GM19455 (cell line): ENCODE results near the gene SLC15A4.
"Not testable (repeated sequence)": the region's sequence is repeated elsewhere in the genome, so short reads cannot be mapped to it uniquely, and the experiment has no call there.

Experiments
- ATAC-seq: cut with Tn5 transposase; IDR thresholded peaks from one replicate; pipeline ENCODE4 v1.9.1; 2021; ENCODE audit not compliant: unreplicated experiment

Gene SLC15A4

GRCh38 chr12:128823916-128824839 lies at the start of gene SLC15A4:
TSS of gene SLC15A4 (minus strand) at chr12:128823958. CDS start at chr12:128823943, 15 bp downstream.
- ATAC-seq = peak; percentile 67

- no peak for ATAC-seq
These were observed 48.5 kb upstream of the SLC15A4 start for GRCh38 chr12:128872303-128872702.

DNA sequence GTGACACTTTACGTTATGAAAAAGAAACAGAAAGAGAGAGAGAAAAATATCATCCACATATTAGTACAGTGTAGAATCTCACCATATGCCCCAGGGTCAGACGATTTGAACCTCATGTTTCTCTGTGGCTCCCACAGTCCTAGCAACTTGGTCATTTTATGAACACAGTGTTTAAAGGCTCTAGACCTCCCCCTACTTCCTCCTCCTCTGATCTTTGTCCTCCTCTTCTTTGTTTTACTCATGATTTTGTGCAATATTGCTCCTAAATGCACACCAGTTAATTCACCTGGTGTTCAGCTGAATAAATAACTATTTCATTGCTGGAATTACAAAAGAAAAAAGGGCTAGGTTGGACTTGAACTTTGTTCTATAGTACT lies 47.7 kb upstream of the SLC15A4 start:
- no peak for ATAC-seq

DNA sequence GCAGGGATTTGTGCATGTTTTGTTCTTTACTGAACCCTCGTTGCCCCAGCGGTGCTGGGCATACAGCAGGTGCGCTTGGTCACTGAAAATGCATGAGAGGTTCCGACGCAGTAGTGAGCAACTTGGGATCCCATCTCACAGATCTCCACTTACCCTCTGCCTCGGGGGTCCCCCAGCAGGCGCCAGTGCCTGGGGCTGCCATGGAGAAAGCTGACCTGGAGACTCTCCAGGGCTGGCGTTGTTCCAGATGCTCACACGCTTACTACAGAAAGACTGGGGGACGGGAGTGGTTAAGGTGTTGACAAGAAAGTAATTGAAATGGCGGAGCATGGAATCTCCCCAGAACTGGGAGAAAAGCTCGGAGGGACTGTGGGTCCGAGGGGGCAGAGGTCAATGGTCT lies 43.7 kb upstream of the SLC15A4 start:
- ATAC-seq = no peak

DNA sequence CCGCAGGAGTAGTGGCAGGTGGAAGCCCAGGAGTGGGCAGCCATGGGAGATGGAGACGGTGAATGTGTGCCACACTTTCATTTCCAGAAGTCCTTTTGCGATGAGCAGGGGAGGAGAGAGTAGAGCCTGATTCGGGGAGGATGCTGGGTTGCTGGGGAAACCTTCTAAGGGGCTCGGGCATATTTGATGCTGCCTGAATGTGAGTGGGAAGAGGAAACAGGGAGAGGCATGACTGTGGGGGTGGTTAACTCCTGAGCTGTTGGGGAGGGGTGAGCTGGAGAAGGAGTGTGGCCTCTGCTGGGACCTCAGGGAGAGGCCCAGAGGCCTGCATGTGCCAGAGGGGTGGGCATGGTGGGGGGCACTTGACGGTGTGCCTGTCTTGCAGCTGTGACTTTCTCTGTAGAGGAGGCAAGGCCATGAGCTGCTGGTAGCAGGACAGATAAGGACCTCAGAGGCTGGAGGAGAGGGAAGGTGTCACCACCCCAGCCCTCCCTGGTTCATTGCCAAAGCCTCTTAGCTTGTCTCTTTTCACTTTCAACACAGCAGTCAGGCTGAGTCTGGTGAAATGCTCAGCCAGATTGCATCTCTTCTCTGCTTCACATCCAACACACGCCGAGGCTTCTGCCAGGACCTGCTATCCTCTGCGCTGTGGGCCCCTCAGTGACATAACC lies 40.9 kb upstream of the SLC15A4 start:
- ATAC-seq = no peak

DNA sequence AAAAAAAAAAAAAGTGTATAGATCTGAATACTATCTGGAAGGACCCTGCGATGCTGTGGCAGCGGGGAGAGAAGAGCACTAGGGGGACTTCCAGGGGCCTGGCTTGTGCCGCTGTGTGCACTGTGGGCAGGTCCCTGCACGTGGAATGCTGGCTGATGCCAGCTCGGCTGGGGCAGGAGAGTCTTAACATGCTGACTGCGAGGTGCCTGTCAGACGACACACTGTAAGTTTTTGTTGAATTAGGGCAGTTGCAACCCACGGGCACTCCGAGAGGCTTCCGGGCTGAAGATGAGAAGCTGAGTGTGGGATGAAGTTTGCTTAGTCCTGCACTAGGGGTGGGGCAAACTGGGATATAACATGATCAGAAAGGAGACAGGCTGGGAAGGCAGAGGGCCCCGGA lies 40.2 kb upstream of the SLC15A4 start:
- ATAC-seq = no peak

DNA sequence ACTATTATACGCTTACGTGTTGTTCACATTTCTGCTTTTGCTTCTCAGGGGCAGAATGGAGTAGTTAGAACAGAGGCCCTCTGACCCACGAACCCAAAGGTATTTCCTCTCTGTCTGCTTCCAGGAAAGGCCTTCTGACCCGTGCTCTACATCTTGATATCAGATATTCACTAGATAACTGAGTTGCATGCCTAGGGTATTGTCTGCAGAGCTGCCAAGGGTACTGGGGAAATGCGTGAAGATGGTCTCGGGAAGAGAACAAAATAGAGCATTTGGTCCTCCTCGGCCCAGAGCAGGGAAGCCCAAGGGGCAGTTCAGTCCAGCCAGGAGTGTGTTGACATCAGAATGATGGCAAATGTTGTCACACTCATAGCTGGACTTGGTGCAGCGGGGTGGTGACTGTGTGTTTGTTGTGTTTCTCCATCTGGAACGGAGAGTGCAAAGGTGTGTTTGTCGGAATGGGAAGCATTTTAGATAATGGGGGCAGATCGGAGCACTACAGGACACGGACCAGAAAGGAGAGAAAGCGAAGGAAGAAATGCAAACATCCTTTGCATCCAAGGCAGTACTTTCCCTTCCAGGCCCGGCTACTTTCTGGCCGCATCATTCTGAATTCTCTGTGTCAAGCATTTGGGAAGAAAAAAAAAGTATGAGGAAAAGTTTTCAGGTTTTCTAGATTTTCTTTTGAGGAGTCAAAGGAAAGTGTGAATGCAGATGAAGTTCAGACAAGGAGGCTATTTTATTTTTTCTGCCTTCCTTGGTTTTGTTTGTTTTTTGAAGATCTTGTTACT lies 37.7 kb upstream of the SLC15A4 start:
- ATAC-seq = no peak

GRCh38 chr12:128859311-128859710 lies 35.6 kb upstream of the SLC15A4 start:
- ATAC-seq = no peak

DNA sequence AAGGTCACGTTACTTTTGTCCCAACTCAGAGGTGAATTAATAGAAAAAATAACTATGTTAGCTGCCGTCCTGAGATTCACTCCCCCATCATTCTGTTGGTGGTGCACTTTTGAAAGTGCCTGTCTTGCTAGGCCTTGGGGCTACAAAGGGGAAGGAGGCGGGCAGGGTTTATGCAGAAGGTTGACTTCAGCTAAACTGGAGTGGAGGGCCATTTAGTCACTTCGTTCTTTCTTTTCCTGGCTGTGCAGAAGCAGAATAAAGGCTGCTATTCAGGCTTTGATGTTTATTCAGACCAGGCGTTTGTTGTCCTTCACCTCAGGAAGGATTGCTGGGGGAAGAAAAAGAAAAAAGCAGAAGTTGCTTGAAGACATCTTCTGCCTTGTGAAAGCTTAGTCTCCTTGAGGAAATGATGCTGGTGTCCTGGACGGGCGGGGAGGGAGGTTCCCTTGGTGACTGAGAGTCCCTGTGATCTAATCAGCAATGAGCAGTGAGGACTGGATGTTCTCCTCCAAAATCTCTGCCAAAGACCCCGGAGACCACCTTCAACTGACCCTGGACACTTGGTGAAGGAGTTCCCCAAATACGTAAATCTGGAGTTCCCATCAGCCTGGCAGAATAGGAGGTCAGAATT lies 33.5 kb upstream of the SLC15A4 start:
- ATAC-seq = no peak

DNA sequence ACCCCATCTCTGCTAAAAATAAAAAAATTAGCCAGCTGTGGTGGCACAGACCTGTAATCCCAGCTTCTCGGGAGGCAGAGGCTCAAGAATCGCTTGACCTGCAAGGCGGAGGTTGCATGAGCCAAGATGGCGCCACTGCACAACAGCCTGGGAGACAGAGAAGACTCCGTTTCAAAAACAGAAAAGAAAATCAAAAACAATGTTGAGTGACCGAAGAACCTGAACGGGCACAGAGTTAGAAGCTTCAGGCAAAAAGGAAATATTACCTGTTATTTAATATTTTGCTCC lies 33.0 kb upstream of the SLC15A4 start:
- ATAC-seq = no peak

DNA sequence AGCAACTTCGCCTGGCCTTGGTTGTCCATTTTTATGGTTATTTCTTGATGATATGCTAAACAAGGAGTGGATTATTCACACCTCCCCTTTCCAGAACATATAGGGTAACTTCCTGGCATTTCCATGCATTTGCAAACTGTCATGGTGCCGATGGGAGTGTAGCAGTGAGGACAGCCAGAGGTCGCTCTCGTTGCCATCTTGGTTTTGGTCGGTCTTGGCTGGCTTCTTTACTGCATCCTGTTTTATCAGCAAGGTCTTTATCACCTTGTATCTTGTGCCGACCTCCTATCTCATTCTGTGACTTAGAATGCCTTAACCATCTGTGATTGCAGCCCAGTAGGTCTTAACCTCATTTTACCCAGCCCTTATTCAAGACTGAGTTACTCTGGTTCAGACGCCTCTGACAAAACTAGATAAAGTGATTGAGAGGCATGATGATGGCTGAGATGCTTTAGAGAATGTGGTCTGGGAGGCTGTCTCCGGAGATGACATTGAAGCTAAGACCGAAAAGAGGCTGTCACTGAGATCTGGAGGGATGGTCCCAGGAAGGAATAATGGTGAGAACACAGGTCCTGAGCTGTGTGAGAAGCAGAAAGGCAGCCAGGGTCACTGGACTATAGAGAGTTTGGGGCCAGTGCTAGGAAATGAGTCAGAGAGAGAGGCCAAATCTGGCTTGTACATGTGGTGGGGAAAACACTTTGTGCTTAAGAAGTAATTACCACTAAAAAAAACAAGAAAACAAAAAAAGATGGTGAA lies 32.5 kb upstream of the SLC15A4 start:
- no peak for ATAC-seq

- peak; percentile 48 for ATAC-seq
These were observed 29.9 kb upstream of the SLC15A4 start for GRCh38 chr12:128853600-128854197.

DNA sequence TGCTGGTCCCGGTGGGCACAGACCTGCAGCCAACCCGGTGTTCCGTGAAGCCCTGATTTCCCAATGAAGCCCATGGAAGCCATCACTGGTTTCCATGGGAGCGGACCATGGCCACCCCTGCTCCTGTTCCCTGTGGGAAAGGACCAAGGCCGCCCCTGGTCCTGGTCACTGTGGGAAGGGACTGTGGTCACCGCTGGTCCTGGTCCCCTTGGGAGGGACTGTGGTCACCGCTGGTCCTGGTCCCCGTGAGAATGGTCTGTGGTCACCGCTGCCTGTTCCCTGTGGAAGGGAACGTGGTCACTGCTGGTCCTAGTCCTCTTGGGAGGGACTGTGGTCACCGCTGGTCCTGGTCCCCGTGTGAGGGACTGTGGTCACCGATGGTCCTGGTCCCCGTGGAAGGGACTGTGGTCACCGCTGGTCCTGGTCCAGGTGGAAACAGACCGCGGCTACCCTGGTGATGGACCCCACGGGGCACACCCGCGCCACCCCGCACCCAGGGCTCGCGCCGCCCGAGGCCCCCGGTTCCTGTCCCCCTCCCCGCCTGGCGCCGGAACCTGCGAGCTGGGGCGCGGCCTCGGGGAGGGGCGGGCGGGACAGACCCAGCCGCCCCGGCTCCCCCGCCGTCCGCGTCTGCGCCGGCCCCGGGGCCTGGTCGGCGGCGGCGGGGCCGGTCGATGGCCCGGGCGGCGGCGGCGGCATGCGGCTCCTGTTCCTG lies 29.3 kb upstream of the SLC15A4 start, which contains the start of gene GLT1D1:
TSS of gene GLT1D1 (plus strand) at position 594 of the 715 bp plus-strand sequence. CDS start at position 698, 104 bp downstream.
- ATAC-seq = peak; percentile 39

DNA sequence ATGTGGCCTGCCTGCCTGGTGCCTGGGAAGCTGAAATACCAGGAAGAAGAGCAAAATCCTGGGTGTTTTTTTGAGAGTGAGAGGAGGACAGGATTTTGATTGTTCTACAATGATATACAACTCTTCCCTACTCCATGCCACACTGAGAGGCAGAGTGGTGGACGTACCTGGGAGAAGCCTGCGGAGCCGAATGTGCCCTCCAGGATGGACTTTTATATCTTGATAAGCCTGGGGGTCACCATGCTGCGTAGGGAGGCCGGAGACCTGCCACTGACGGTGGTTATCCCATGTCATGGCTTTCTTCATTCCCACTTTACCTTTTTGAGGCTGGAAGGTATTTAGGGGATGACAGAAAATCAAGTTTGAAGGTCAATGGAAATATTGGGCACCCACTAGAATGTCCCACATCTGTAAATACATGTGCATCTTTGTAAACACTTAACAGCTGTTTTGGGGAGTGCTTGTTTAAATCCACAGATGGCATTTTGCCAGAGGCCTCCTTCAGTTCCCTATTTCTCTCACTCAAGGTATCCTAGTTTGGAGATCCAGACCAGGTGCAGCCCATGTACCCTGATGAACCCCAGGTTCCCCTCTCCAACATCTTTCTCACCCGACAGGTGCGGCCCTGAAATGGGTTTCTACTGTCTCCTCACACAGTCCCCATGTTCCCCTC lies 28.4 kb upstream of the SLC15A4 start:
- ATAC-seq = no peak

- ATAC-seq = not testable (repeated sequence)
These were observed 27.7 kb upstream of the SLC15A4 start for GRCh38 chr12:128851429-128851828.

DNA sequence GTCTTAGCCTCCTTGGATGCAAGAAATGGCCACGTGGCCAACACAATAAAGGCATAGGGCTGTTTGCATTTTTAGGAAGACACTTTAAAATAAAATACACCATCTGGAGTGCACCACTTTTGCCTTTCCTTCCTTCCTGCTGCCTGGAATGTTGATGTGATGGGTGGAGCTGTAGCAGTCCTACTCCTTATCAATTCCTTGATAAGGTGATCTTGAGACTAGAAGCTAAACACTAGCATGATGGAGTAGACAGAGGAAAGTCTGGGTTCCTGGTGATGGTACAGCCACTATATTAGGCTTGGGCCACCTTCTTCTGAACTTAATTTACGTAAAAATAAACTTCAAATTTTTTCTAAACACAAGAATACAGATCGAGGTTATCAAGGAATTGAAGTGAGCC lies 26.6 kb upstream of the SLC15A4 start:
- ATAC-seq = no peak

GRCh38 chr12:128849806-128850205 lies 26.0 kb upstream of the SLC15A4 start:
- not testable (repeated sequence) for ATAC-seq

- ATAC-seq = no peak
These were observed 24.6 kb upstream of the SLC15A4 start for GRCh38 chr12:128848371-128848770.

- not testable (repeated sequence) for ATAC-seq
These were observed 22.9 kb upstream of the SLC15A4 start for GRCh38 chr12:128846671-128847070.
